Measurements from ENCODE around the gene SLC1A7. TPM values are rescaled to one million over a fixed set of nuclear protein-coding genes. Genes with fewer than 3 reads are reported as not detected.

SLC1A7 gene
- total RNA-seq, 2 experiments from 2014 or later = not detected

Other genes starting within 250 kb of the SLC1A7 start
- gene ECHDC2, start 220.9 kb downstream of the SLC1A7 start, total RNA-seq = 10 to 100 TPM; 47.7 to 50.8 TPM
- gene SCP2, start 215.4 kb downstream of the SLC1A7 start, total RNA-seq = 10 to 100 TPM; 78.1 to 81.1 TPM
- gene PODN, start 80.4 kb downstream of the SLC1A7 start, total RNA-seq = not detected
- gene CPT2, start 54.2 kb upstream of the SLC1A7 start, total RNA-seq = 10 to 100 TPM; 19.6 to 20.7 TPM
- gene CZIB, start 78.0 kb upstream of the SLC1A7 start, total RNA-seq = 10 to 100 TPM; 34.0 to 37.4 TPM
- gene MAGOH, start 95.9 kb upstream of the SLC1A7 start, total RNA-seq = 10 to 100 TPM; 85.7 to 89.5 TPM
- 10 to 100 TPM; 38.6 to 38.8 TPM for gene LRP8, start 185.4 kb upstream of the SLC1A7 start, total RNA-seq

Measured in activated CD4-positive, alpha-beta memory T cell treated with anti-CD3 and anti-CD28 coated beads for 36 hours (primary cell).